Measurements from ENCODE around the gene ATP7B.

The ATP7B gene

GRCh38 chr13:51961493-51962403 is 49.5 kb downstream of the ATP7B start:
- ChIA-PET POLR2A (interaction anchor here (0.5 kb wide), 1 partner anchor 725 kb away, joined by 5 read pairs; no protein-coding TSS in a partner anchor), CTCF (interaction anchor here (0.8 to 1.7 kb wide), 3 partner anchors 38 to 274 kb away, joined by 3 to 6 read pairs (median 4); no protein-coding TSS in a partner anchor)
- DNase-seq (ENCODE audit: extremely low spot score), result no peak
- no peak for TF ChIP-seq CTCF (IDR thresholded peaks at IDR 0.05; ENCODE audit: control extremely low read depth, extremely low read depth, low read depth, missing control alignments)

- CTCF ChIA-PET, result interaction anchor here (1.7 kb wide), 1 partner anchor 39 kb away, joined by 4 read pairs; no protein-coding TSS in a partner anchor
Observed at GRCh38 chr13:51960766-51961165, 50.5 kb downstream of the ATP7B start.

GRCh38 chr13:51959773-51960172 is 51.5 kb downstream of the ATP7B start:
- peak; percentile 28 for TF ChIP-seq CTCF (IDR thresholded peaks at IDR 0.05; ENCODE audit: control extremely low read depth, extremely low read depth, low read depth, missing control alignments)
- CTCF ChIA-PET, result interaction anchor here (1.6 to 1.7 kb wide), 2 partner anchors 13 to 40 kb away, joined by 4 read pairs; no protein-coding TSS in a partner anchor
- POLR2A ChIA-PET, result no interaction called here
- peak; percentile 67 for DNase-seq (ENCODE audit: extremely low spot score)

More at GRCh38 chr13:51960766-51961165, 50.5 kb downstream of the ATP7B start:
- TF ChIP-seq CTCF (IDR thresholded peaks at IDR 0.05; ENCODE audit: control extremely low read depth, extremely low read depth, low read depth, missing control alignments), result no peak
- DNase-seq (ENCODE audit: extremely low spot score), result no peak
- POLR2A ChIA-PET, result no interaction called here

- DNase-seq (ENCODE audit: extremely low spot score), result no peak
- POLR2A ChIA-PET, result no interaction called here
- no peak for TF ChIP-seq CTCF (IDR thresholded peaks at IDR 0.05; ENCODE audit: control extremely low read depth, extremely low read depth, low read depth, missing control alignments)
- CTCF ChIA-PET, result interaction anchor here (1.2 kb wide), 1 partner anchor 14 kb away, joined by 3 read pairs; no protein-coding TSS in a partner anchor
Observed at GRCh38 chr13:51958217-51958547, 53.1 kb downstream of the ATP7B start.

- POLR2A ChIA-PET, result no interaction called here
Observed at GRCh38 chr13:51957377-51958216, 53.7 kb downstream of the ATP7B start.

More at GRCh38 chr13:51957377-51958216, 53.7 kb downstream of the ATP7B start:
- CTCF ChIA-PET, result no interaction called here
- TF ChIP-seq CTCF (IDR thresholded peaks at IDR 0.05; ENCODE audit: control extremely low read depth, extremely low read depth, low read depth, missing control alignments), result no peak
- DNase-seq (ENCODE audit: extremely low spot score), result no peak
